SK-N-SH treated with all-trans-retinoic acid at 6 μM for 48 hours (cell line): ENCODE data around the gene CHKA.

ENCODE experiments used
- ATAC-seq: fragments of 200-7000 bp; cut with Tn5 transposase; 3 replicates; pipeline ENCODE4 v1.9.1; 2020; ENCODE audit warnings: mild to moderate bottlenecking, moderate library complexity
- ARNTL ChIP-seq: fragments of 450-650 bp; formaldehyde crosslinking; IDR thresholded peaks from 2 replicates; pipeline ENCODE4 v1.5.0; 2020; ENCODE audit warnings: low read depth, mild to moderate bottlenecking, moderate library complexity, borderline replicate concordance
- BACH2 ChIP-seq: fragments of 250-450 bp; sonication (Bioruptor Pico); IDR thresholded peaks from 2 replicates; pipeline ENCODE4 v1.9.0; 2021; ENCODE audit warnings: mild to moderate bottlenecking, borderline replicate concordance
- CSDC2 ChIP-seq: fragments of 250-450 bp; sonication (Bioruptor Pico); IDR thresholded peaks from 2 replicates; pipeline ENCODE4 v1.5.0; 2020; ENCODE audit warnings: mild to moderate bottlenecking, moderate library complexity
- CSRNP3 ChIP-seq: fragments of 250-450 bp; sonication (Bioruptor Pico); IDR thresholded peaks from 2 replicates; pipeline ENCODE4 v1.5.1; 2021; ENCODE audit warnings: mild to moderate bottlenecking, moderate library complexity
- ESRRG ChIP-seq: fragments of 250-450 bp; sonication (Bioruptor Pico); IDR thresholded peaks from 2 replicates; pipeline ENCODE4 v1.6.1; 2021; ENCODE audit warnings: mild to moderate bottlenecking
- GLIS3 ChIP-seq: fragments of 250-450 bp; sonication (Bioruptor Pico); IDR thresholded peaks from 2 replicates; pipeline ENCODE4 v1.5.0; 2020; ENCODE audit warnings: mild to moderate bottlenecking, moderate library complexity
- ISL1 ChIP-seq: fragments of 250-450 bp; sonication (Bioruptor Pico); IDR thresholded peaks from 2 replicates; pipeline ENCODE4 v2.1.2; 2022; ENCODE audit warnings: mild to moderate bottlenecking, moderate library complexity
- OSR1 ChIP-seq: fragments of 250-450 bp; sonication (Bioruptor Pico); IDR thresholded peaks from 2 replicates; pipeline ENCODE4 v1.8.0; 2022; ENCODE audit warnings: moderate library complexity, mild to moderate bottlenecking, inconsistent platforms
- PPARA ChIP-seq: fragments of 250-450 bp; sonication (Bioruptor Pico); IDR thresholded peaks from 2 replicates; pipeline ENCODE4 v1.5.0; 2020; ENCODE audit warnings: mild to moderate bottlenecking, borderline replicate concordance
- RARB ChIP-seq: fragments of 250-450 bp; sonication (Bioruptor Pico); IDR thresholded peaks from 2 replicates; pipeline ENCODE4 v1.8.0; 2021; ENCODE audit warnings: mild to moderate bottlenecking, moderate library complexity
- SNAI2 ChIP-seq: fragments of 250-450 bp; sonication (Bioruptor Pico); IDR thresholded peaks from 2 replicates; pipeline ENCODE4 v1.5.0; 2020; ENCODE audit warnings: mild to moderate bottlenecking, moderate library complexity
- TCF4 ChIP-seq: fragments of 250-450 bp; sonication (Bioruptor Pico); IDR thresholded peaks from 2 replicates; pipeline ENCODE4 v1.8.0; 2021; ENCODE audit warnings: mild to moderate bottlenecking, moderate library complexity, borderline replicate concordance
- TOX ChIP-seq: fragments of 250-450 bp; sonication (Bioruptor Pico); IDR thresholded peaks from 2 replicates; pipeline ENCODE4 v1.8.0; 2021; ENCODE audit warnings: mild to moderate bottlenecking, moderate library complexity, borderline replicate concordance
- ZC3H10 ChIP-seq: fragments of 250-450 bp; sonication (Bioruptor Pico); IDR thresholded peaks from 2 replicates; pipeline ENCODE4 v1.5.1; 2021; ENCODE audit warnings: mild to moderate bottlenecking, moderate library complexity
- ZFP3 ChIP-seq: fragments of 250-450 bp; sonication (Bioruptor Pico); IDR thresholded peaks from 2 replicates; pipeline ENCODE4 v1.5.0; 2020; ENCODE audit warnings: mild to moderate bottlenecking, moderate library complexity
- ZFP30 ChIP-seq: fragments of 450-650 bp; formaldehyde crosslinking; IDR thresholded peaks from 2 replicates; pipeline ENCODE4 v1.5.0; 2022; ENCODE audit warnings: mild to moderate bottlenecking, moderate library complexity
- ZNF565 ChIP-seq: fragments of 450-650 bp; formaldehyde crosslinking; conservative IDR thresholded peaks from 2 replicates; pipeline ENCODE4 v1.5.0; 2020; ENCODE audit warnings: low read depth, mild to moderate bottlenecking, moderate library complexity
- ZNF70 ChIP-seq: fragments of 450-650 bp; formaldehyde crosslinking; IDR thresholded peaks from 2 replicates; pipeline ENCODE4 v1.5.0; 2020; ENCODE audit warnings: mild to moderate bottlenecking, moderate library complexity
- ZNF8 ChIP-seq: fragments of 450-650 bp; formaldehyde crosslinking; IDR thresholded peaks from 2 replicates; pipeline ENCODE4 v1.5.0; 2020; ENCODE audit warnings: mild to moderate bottlenecking, moderate library complexity
- TF ChIP-seq, protein P1 (sequence below): fragments of 250-450 bp; sonication (Bioruptor Pico); IDR thresholded peaks from 2 replicates; pipeline ENCODE4 v1.8.0; 2021; ENCODE audit warnings: low read depth, mild to moderate bottlenecking, moderate library complexity, borderline replicate concordance
- TF ChIP-seq, protein P2 (sequence below): fragments of 250-450 bp; sonication (Bioruptor Pico); IDR thresholded peaks from 2 replicates; pipeline ENCODE4 v1.5.0; 2020; ENCODE audit warnings: mild to moderate bottlenecking, moderate library complexity

CHKA gene

DNA sequence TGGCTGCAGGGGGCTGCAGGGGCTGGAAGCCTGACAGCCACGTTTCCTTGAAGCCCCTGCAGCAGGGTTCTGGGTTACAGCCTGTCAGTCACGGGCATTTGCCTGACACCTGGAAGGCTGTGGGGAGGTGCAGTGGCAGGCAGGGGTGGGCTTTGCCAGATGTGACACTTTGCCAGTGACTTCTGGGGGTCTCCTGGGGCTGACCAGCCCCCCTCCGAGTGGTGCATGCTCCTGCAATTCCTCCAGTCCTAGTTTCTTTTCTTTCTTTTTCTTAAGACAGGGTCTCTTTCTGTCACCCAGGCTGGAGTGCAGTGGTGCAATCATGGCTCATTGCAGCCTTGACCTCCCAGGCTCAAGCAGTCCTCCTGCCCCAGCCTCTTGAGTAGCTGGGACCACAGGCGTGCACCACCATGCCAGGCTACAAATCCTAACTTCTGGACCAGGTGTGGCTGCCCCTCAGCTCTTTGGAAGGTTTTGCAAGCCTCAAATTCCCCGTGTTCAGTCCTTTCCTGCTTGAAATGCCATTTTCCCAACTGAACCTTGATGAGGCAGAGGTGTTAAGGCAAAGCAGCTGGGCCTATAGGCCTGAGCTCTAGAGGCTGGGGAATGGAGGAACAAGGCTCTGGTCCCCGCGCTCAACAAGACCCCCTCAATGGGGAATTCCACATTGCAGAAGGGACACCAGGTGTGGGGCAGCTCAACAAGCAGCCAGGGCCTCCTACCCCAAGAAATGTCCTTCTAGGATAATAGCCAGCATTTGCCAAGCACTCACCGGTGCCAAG lies 20.2 kb upstream of the CHKA start:
- TF ChIP-seq BACH2 (CRISPR knock-in tag) (no peak), OSR1 (no peak), ARNTL (CRISPR knock-in tag) (no peak), ZFP30 (CRISPR knock-in tag) (no peak), CSDC2 (CRISPR knock-in tag) (no peak), ZNF565 (no peak), ISL1 (CRISPR knock-in tag) (no peak), ZC3H10 (CRISPR knock-in tag) (no peak), RARB (CRISPR knock-in tag) (no peak), CSRNP3 (CRISPR knock-in tag) (no peak), TCF4 (CRISPR knock-in tag) (no peak), SNAI2 (CRISPR knock-in tag) (no peak), ZNF8 (no peak), PPARA (no peak), GLIS3 (no peak), ZFP3 (CRISPR knock-in tag) (no peak), ZNF70 (no peak), ESRRG (no peak)
- ATAC-seq: no peak

DNA sequence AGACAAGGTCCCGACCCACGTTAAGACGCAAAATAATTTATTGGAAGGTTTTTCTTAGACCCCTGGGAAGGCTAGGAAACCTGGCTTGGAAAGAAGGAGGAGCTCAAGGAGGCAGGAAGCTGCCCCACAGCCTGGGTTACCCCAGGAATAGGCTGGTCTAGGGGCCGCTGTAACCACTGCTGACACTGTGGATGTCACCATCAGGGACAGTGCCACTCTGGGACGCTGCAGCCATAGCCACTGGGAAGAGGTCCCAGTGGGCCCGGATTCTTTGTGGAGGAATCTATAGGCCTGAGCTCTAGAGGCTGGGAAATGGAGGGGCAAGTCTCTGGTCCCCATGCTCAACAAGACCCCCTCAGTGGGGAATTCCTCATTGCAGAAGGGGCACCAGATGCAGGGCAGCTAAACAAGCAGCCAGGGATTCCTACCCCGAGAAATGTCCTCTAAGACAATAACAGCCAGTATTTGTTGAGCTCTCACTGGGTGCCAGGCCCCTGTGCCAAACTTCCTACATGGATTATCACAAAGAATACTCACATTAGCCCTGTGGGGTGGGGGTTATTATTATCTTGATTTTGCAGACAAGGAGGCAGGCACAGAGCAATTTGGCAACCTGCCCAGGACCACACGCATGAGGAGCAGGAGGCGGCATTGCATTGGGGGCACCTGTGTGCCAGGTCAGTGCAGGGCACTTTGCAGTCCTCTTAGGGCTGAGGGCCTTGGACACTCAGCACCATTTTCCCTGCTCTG lies 19.5 kb upstream of the CHKA start:
- TF ChIP-seq CSRNP3 (CRISPR knock-in tag): no peak
- TF ChIP-seq GLIS3: no peak
- no peak for TF ChIP-seq ZC3H10 (CRISPR knock-in tag)
- TF ChIP-seq, protein P1, sequence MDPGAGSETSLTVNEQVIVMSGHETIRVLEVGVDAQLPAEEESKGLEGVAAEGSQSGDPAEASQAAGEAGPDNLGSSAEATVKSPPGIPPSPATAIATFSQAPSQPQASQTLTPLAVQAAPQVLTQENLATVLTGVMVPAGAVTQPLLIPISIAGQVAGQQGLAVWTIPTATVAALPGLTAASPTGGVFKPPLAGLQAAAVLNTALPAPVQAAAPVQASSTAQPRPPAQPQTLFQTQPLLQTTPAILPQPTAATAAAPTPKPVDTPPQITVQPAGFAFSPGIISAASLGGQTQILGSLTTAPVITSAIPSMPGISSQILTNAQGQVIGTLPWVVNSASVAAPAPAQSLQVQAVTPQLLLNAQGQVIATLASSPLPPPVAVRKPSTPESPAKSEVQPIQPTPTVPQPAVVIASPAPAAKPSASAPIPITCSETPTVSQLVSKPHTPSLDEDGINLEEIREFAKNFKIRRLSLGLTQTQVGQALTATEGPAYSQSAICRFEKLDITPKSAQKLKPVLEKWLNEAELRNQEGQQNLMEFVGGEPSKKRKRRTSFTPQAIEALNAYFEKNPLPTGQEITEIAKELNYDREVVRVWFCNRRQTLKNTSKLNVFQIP: no peak
- TF ChIP-seq SNAI2 (CRISPR knock-in tag): no peak
- no peak for TF ChIP-seq PPARA
- no peak for TF ChIP-seq ESRRG
- no peak for TF ChIP-seq TOX (CRISPR knock-in tag)
- no peak for TF ChIP-seq ZFP30 (CRISPR knock-in tag)
- no peak for TF ChIP-seq TCF4 (CRISPR knock-in tag)
- no peak for TF ChIP-seq ZNF70
- no peak for TF ChIP-seq CSDC2 (CRISPR knock-in tag)
- no peak for TF ChIP-seq ZNF565
- TF ChIP-seq RARB (CRISPR knock-in tag): no peak
- no peak for TF ChIP-seq ZNF8
- TF ChIP-seq, protein P2, sequence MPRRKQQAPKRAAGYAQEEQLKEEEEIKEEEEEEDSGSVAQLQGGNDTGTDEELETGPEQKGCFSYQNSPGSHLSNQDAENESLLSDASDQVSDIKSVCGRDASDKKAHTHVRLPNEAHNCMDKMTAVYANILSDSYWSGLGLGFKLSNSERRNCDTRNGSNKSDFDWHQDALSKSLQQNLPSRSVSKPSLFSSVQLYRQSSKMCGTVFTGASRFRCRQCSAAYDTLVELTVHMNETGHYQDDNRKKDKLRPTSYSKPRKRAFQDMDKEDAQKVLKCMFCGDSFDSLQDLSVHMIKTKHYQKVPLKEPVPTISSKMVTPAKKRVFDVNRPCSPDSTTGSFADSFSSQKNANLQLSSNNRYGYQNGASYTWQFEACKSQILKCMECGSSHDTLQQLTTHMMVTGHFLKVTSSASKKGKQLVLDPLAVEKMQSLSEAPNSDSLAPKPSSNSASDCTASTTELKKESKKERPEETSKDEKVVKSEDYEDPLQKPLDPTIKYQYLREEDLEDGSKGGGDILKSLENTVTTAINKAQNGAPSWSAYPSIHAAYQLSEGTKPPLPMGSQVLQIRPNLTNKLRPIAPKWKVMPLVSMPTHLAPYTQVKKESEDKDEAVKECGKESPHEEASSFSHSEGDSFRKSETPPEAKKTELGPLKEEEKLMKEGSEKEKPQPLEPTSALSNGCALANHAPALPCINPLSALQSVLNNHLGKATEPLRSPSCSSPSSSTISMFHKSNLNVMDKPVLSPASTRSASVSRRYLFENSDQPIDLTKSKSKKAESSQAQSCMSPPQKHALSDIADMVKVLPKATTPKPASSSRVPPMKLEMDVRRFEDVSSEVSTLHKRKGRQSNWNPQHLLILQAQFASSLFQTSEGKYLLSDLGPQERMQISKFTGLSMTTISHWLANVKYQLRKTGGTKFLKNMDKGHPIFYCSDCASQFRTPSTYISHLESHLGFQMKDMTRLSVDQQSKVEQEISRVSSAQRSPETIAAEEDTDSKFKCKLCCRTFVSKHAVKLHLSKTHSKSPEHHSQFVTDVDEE: no peak
- TF ChIP-seq, all 23 proteins: peak for 0
- ATAC-seq: no peak

GRCh38 chr11:68138237-68138636 lies 17.0 kb upstream of the CHKA start:
- ATAC-seq: no peak

More at GRCh38 chr11:68138237-68138636, 17.0 kb upstream of the CHKA start:
- TF ChIP-seq TOX (CRISPR knock-in tag): no peak
- no peak for TF ChIP-seq ISL1 (CRISPR knock-in tag)
- TF ChIP-seq CSRNP3 (CRISPR knock-in tag): no peak
